Measurements from ENCODE around the gene CFP.
A peak's percentile ranks its signal among the peaks of the same experiment; 100 is the strongest.

Gene CFP

DNA sequence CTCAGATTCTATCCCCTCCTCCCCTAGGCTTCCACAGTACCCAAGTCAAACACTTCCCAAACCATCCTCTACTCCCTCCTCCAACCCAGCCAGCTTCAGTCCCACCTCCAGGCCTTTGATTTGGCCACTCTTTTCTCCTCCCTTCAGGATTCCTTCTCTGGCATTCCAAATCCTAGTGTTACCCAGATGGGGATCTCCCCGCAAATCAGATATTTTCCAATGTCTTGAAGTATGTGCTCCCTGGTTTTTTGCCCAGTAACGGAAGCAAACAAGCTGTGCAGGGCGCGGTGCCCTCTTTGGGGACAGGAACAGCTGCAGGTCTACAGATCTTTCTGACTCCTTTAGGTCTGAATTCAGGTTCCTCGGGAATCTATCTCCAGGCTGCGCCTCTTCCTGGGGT, 7.9 kb downstream of the CFP start:
- no peak for TF ChIP-seq ZFX (IDR thresholded peaks at IDR 0.05)
- TF ChIP-seq, protein P1, sequence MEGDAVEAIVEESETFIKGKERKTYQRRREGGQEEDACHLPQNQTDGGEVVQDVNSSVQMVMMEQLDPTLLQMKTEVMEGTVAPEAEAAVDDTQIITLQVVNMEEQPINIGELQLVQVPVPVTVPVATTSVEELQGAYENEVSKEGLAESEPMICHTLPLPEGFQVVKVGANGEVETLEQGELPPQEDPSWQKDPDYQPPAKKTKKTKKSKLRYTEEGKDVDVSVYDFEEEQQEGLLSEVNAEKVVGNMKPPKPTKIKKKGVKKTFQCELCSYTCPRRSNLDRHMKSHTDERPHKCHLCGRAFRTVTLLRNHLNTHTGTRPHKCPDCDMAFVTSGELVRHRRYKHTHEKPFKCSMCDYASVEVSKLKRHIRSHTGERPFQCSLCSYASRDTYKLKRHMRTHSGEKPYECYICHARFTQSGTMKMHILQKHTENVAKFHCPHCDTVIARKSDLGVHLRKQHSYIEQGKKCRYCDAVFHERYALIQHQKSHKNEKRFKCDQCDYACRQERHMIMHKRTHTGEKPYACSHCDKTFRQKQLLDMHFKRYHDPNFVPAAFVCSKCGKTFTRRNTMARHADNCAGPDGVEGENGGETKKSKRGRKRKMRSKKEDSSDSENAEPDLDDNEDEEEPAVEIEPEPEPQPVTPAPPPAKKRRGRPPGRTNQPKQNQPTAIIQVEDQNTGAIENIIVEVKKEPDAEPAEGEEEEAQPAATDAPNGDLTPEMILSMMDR (conservative IDR thresholded peaks at IDR 0.05) = no peak
- no peak overlapping the region for H3K27ac ChIP-seq

DNA sequence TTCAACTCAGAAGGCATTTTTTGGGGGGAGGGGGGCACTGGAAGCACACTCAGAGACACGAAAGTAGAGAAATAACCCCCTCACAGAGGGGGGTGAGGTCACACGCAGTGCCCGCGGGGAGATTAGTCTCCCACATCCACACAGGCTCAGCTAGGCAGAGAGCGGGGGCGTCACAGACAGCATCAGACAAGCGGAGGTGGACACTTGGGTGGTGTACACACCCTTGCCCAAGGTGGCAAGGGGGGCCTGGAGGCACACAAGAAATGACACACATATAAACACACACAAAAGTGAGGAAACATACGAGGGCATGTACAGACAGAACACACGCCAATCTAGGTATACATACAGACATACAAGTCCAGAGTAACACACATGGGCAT, 9.4 kb downstream of the CFP start:
- TF ChIP-seq, protein P1 (conservative IDR thresholded peaks at IDR 0.05) = no peak
- TF ChIP-seq ZFX (IDR thresholded peaks at IDR 0.05) = no peak
- no peak overlapping the region for H3K27ac ChIP-seq

DNA sequence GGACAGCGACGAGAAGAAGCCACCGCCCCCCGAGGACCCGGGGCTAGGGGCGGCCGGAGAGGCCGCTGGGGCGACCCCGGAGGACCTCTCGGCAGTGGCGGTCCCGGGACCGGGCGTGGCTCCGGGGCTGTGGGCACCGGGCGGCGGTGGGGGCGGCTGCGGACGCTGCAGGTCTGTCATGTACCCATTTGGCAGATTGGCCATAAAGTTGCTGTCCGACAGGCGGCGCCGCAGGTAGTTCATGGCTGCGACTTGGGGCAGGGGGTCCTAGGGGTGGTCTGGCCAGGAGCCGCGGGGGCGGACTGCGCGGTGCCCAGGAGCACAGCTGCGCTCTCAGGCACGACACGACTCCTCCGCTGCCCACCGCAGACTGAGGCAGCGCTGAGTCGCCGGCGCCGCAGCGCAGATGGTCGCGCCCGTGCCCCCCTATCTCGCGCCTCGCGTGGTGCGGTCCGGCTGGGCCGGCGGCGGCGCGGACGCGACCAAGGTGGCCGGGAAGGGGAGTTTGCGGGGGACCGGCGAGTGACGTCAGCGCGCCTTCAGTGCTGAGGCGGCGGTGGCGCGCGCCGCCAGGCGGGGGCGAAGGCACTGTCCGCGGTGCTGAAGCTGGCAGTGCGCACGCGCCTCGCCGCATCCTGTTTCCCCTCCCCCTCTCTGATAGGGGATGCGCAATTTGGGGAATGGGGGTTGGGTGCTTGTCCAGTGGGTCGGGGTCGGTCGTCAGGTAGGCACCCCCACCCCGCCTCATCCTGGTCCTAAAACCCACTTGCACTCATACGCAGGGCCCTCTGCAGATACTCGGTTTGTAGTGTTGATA, 10.0 kb downstream of the CFP start, which contains the start of gene SYN1:
SYN1 (minus strand) TSS at position 372 of the 817 bp plus-strand sequence; CDS start at position 243, 129 bp downstream.
- no peak within 1 kb of the TSS for H3K27ac ChIP-seq

DNA sequence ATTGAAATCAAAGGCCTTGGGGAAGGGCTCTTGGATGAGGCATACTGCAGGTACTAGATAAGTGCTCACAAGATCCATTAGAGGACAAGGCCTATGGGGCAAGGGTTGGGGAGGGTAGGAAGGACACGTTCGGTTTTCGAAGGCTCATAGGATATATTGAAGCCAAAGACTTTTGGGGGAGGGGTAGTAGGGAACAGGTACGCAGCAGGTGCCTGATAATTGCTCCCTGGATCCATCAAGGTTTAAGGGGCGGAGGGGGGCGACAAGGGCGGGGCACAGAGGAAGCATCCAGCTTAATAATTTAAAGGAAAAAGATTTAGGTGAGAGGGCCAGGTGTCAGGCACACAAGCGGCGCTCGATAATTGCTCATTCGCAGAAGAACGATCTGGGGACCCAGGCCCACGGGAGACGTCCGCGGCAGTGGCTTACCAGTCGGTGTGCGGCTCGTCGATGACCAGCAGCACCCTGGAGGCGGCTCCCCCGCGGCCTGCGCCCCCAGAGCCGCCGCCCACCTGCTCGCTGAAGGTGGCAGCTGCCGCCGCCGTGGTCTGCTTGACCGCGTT, 10.7 kb downstream of the CFP start:
- no peak overlapping the region for H3K27ac ChIP-seq
- no peak for TF ChIP-seq ZFX (IDR thresholded peaks at IDR 0.05)
- TF ChIP-seq, protein P1 (conservative IDR thresholded peaks at IDR 0.05) = no peak

More for the DNA sequence above, 10.0 kb downstream of the CFP start, which contains the start of gene SYN1:
- TF ChIP-seq, protein P1 (conservative IDR thresholded peaks at IDR 0.05) = peak; percentile 20
- TF ChIP-seq ZFX (IDR thresholded peaks at IDR 0.05) = no peak

DNA sequence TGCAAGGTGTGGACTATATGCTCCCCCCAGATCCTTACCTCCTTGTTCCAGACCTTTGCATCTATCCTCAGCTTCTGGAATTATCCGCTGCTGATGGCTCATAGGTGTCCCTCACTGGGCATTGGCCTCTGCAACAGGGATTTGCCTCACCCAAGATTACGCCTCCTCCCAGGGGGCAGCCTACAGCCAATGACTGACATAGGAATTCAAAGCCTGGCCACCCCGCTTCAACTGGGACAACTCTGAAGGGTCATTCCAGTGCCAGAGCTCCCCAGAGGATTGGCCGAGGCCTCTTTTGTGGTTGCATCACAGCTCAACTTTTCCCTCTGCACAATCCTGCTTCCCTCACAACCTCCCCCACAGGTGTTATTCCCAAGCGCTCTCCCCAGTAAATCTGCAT, 15.1 kb downstream of the CFP start:
- H3K27ac ChIP-seq = no peak overlapping the region
- TF ChIP-seq, protein P1 (conservative IDR thresholded peaks at IDR 0.05) = no peak

DNA sequence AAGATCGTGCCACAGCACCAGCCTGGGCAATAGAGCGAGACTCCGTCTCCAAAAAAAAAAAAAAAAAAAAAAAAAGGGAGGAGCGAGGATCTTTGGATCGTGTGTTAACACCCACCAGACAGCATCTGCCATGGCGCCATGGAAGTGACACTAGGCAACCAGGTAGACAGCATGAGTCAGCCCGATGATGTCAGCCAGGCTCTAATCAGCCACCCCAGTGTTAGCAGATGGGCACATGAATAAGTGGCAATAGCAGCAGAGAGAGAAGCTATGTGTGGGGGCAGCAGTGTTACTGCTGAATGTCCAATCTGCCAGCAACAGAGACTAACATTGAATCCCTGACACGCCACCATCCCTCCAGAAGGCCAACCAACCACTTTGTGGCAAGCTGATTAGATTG, 16.6 kb downstream of the CFP start:
- TF ChIP-seq, protein P1 (conservative IDR thresholded peaks at IDR 0.05) = no peak
- no peak for TF ChIP-seq ZFX (IDR thresholded peaks at IDR 0.05)
- H3K27ac ChIP-seq = no peak overlapping the region

DNA sequence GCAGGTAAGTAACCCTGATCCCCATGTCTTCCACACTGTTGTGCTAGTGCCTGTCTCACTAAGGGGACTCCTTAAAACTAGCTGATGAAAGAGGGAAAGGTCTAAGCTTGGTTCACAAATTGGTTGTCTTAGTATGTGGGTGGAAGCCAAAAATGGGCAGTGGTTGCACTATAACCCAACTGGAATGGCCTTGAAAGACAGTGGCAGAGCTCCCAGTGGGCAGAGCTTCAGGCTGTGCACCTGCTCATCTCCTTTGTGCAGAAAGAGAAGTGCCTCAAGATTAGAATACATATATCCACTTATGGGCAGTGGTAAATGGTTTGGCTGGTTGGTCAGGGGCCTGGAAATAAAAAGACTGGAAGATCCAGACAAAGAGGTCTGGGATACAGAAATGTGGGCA, 17.3 kb downstream of the CFP start:
- H3K27ac ChIP-seq = no peak overlapping the region
- TF ChIP-seq, protein P1 (conservative IDR thresholded peaks at IDR 0.05) = no peak
- TF ChIP-seq ZFX (IDR thresholded peaks at IDR 0.05) = no peak

All from C4-2B (cell line).